SK-N-SH treated with all-trans-retinoic acid at 6 μM for 48 hours (cell line): ENCODE results near the gene TSEN54.

Experiments used
- ATAC-seq: fragments of 200-7000 bp; cut with Tn5 transposase; 3 replicates; pipeline ENCODE4 v1.9.1; 2020; ENCODE audit warnings: mild to moderate bottlenecking, moderate library complexity
- ARNTL ChIP-seq: fragments of 450-650 bp; formaldehyde crosslinking; IDR thresholded peaks from 2 replicates; pipeline ENCODE4 v1.5.0; 2020; ENCODE audit warnings: low read depth, mild to moderate bottlenecking, moderate library complexity, borderline replicate concordance
- CREB5 ChIP-seq: fragments of 250-450 bp; sonication (Bioruptor Pico); IDR thresholded peaks from 2 replicates; pipeline ENCODE4 v1.5.1; 2020; ENCODE audit warnings: low read depth, mild to moderate bottlenecking, moderate library complexity
- GLIS3 ChIP-seq: fragments of 250-450 bp; sonication (Bioruptor Pico); IDR thresholded peaks from 2 replicates; pipeline ENCODE4 v1.5.0; 2020; ENCODE audit warnings: mild to moderate bottlenecking, moderate library complexity
- ISL1 ChIP-seq: fragments of 250-450 bp; sonication (Bioruptor Pico); IDR thresholded peaks from 2 replicates; pipeline ENCODE4 v2.1.2; 2022; ENCODE audit warnings: mild to moderate bottlenecking, moderate library complexity
- OSR1 ChIP-seq: fragments of 250-450 bp; sonication (Bioruptor Pico); IDR thresholded peaks from 2 replicates; pipeline ENCODE4 v1.8.0; 2022; ENCODE audit warnings: moderate library complexity, mild to moderate bottlenecking, inconsistent platforms
- PATZ1 ChIP-seq: fragments of 250-450 bp; sonication (Bioruptor Pico); IDR thresholded peaks from 2 replicates; pipeline ENCODE4 v1.8.0; 2020; ENCODE audit warnings: mild to moderate bottlenecking, moderate library complexity, borderline replicate concordance
- POU6F1 ChIP-seq: fragments of 250-450 bp; sonication (Bioruptor Pico); IDR thresholded peaks from 2 replicates; pipeline ENCODE4 v1.8.0; 2021; ENCODE audit warnings: low read depth, mild to moderate bottlenecking, moderate library complexity, borderline replicate concordance
- RARB ChIP-seq: fragments of 250-450 bp; sonication (Bioruptor Pico); IDR thresholded peaks from 2 replicates; pipeline ENCODE4 v1.8.0; 2021; ENCODE audit warnings: mild to moderate bottlenecking, moderate library complexity
- SNAI2 ChIP-seq: fragments of 250-450 bp; sonication (Bioruptor Pico); IDR thresholded peaks from 2 replicates; pipeline ENCODE4 v1.5.0; 2020; ENCODE audit warnings: mild to moderate bottlenecking, moderate library complexity
- TCF4 ChIP-seq: fragments of 250-450 bp; sonication (Bioruptor Pico); IDR thresholded peaks from 2 replicates; pipeline ENCODE4 v1.8.0; 2021; ENCODE audit warnings: mild to moderate bottlenecking, moderate library complexity, borderline replicate concordance
- TOX ChIP-seq: fragments of 250-450 bp; sonication (Bioruptor Pico); IDR thresholded peaks from 2 replicates; pipeline ENCODE4 v1.8.0; 2021; ENCODE audit warnings: mild to moderate bottlenecking, moderate library complexity, borderline replicate concordance
- ZC3H10 ChIP-seq: fragments of 250-450 bp; sonication (Bioruptor Pico); IDR thresholded peaks from 2 replicates; pipeline ENCODE4 v1.5.1; 2021; ENCODE audit warnings: mild to moderate bottlenecking, moderate library complexity
- ZFP3 ChIP-seq: fragments of 250-450 bp; sonication (Bioruptor Pico); IDR thresholded peaks from 2 replicates; pipeline ENCODE4 v1.5.0; 2020; ENCODE audit warnings: mild to moderate bottlenecking, moderate library complexity
- ZNF565 ChIP-seq: fragments of 450-650 bp; formaldehyde crosslinking; conservative IDR thresholded peaks from 2 replicates; pipeline ENCODE4 v1.5.0; 2020; ENCODE audit warnings: low read depth, mild to moderate bottlenecking, moderate library complexity
- ZNF8 ChIP-seq: fragments of 450-650 bp; formaldehyde crosslinking; IDR thresholded peaks from 2 replicates; pipeline ENCODE4 v1.5.0; 2020; ENCODE audit warnings: mild to moderate bottlenecking, moderate library complexity
- TF ChIP-seq, protein P1 (sequence below): fragments of 250-450 bp; sonication (Bioruptor Pico); IDR thresholded peaks from 2 replicates; pipeline ENCODE4 v1.5.0; 2020; ENCODE audit warnings: mild to moderate bottlenecking, moderate library complexity
- TF ChIP-seq, protein P2 (sequence below): fragments of 250-450 bp; sonication (Bioruptor Pico); IDR thresholded peaks from 2 replicates; pipeline ENCODE4 v1.5.1; 2021; ENCODE audit warnings: mild to moderate bottlenecking, moderate library complexity

Gene TSEN54

DNA sequence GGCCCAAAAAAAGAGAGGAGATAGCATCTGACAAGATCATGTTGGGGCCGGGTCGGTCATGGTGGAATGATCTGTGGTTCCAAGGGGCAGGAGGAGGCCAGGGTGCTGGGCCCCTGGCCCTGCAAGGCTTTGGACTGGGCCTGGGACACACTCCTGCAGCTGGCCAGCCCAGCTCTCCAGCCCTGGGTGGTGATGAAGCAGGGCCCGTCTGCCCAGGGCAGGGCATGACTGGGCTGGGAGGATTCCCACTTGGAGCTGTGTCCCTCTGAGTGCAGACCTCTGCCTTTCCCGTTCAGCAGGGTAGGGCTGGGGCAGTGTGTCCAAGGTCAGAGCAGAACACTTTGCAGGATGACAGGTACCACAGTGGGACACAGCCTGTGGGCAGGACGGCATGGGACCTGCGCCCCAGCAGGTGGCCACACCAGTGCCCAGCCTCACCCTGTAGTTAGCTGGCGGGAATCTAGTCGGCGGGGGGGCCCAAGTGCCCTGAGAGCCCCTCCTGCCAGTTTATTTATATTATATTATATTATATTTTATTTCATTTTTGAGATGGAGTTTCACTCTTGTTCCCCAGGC is 43.7 kb downstream of the TSEN54 start:
- TF ChIP-seq ZC3H10 (no peak), GLIS3 (CRISPR knock-in tag) (no peak), CREB5 (no peak), ZNF8 (no peak), SNAI2 (CRISPR knock-in tag) (no peak), ARNTL (no peak), OSR1 (CRISPR knock-in tag) (no peak), PATZ1 (CRISPR knock-in tag) (no peak), ZNF565 (CRISPR knock-in tag) (no peak), TOX (CRISPR knock-in tag) (no peak), TCF4 (no peak), RARB (CRISPR knock-in tag) (no peak)
- TF ChIP-seq, protein P1, sequence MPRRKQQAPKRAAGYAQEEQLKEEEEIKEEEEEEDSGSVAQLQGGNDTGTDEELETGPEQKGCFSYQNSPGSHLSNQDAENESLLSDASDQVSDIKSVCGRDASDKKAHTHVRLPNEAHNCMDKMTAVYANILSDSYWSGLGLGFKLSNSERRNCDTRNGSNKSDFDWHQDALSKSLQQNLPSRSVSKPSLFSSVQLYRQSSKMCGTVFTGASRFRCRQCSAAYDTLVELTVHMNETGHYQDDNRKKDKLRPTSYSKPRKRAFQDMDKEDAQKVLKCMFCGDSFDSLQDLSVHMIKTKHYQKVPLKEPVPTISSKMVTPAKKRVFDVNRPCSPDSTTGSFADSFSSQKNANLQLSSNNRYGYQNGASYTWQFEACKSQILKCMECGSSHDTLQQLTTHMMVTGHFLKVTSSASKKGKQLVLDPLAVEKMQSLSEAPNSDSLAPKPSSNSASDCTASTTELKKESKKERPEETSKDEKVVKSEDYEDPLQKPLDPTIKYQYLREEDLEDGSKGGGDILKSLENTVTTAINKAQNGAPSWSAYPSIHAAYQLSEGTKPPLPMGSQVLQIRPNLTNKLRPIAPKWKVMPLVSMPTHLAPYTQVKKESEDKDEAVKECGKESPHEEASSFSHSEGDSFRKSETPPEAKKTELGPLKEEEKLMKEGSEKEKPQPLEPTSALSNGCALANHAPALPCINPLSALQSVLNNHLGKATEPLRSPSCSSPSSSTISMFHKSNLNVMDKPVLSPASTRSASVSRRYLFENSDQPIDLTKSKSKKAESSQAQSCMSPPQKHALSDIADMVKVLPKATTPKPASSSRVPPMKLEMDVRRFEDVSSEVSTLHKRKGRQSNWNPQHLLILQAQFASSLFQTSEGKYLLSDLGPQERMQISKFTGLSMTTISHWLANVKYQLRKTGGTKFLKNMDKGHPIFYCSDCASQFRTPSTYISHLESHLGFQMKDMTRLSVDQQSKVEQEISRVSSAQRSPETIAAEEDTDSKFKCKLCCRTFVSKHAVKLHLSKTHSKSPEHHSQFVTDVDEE (CRISPR knock-in tag) = no peak
- TF ChIP-seq, protein P2, sequence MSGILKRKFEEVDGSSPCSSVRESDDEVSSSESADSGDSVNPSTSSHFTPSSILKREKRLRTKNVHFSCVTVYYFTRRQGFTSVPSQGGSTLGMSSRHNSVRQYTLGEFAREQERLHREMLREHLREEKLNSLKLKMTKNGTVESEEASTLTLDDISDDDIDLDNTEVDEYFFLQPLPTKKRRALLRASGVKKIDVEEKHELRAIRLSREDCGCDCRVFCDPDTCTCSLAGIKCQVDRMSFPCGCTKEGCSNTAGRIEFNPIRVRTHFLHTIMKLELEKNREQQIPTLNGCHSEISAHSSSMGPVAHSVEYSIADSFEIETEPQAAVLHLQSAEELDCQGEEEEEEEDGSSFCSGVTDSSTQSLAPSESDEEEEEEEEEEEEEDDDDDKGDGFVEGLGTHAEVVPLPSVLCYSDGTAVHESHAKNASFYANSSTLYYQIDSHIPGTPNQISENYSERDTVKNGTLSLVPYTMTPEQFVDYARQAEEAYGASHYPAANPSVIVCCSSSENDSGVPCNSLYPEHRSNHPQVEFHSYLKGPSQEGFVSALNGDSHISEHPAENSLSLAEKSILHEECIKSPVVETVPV = no peak
- TF ChIP-seq, all 23 proteins: peak for 0
- ATAC-seq = no peak

- no peak for ATAC-seq
- no peak for TF ChIP-seq POU6F1
- TF ChIP-seq ISL1 (CRISPR knock-in tag) = no peak
These were observed 45.7 kb downstream of the TSEN54 start for GRCh38 chr17:75561927-75562603.

GRCh38 chr17:75563063-75563758 is 46.9 kb downstream of the TSEN54 start:
- ATAC-seq = no peak
- TF ChIP-seq, protein P2 = no peak
- TF ChIP-seq TCF4 = no peak
- no peak for TF ChIP-seq ZFP3 (CRISPR knock-in tag)
- TF ChIP-seq ISL1 (CRISPR knock-in tag) = no peak
- TF ChIP-seq, protein P1 (CRISPR knock-in tag) = no peak
- TF ChIP-seq ARNTL = no peak
- no peak for TF ChIP-seq TOX (CRISPR knock-in tag)
- TF ChIP-seq CREB5 = no peak
- no peak for TF ChIP-seq PATZ1 (CRISPR knock-in tag)
